Measurements from ENCODE around the gene TAF9.

DNA sequence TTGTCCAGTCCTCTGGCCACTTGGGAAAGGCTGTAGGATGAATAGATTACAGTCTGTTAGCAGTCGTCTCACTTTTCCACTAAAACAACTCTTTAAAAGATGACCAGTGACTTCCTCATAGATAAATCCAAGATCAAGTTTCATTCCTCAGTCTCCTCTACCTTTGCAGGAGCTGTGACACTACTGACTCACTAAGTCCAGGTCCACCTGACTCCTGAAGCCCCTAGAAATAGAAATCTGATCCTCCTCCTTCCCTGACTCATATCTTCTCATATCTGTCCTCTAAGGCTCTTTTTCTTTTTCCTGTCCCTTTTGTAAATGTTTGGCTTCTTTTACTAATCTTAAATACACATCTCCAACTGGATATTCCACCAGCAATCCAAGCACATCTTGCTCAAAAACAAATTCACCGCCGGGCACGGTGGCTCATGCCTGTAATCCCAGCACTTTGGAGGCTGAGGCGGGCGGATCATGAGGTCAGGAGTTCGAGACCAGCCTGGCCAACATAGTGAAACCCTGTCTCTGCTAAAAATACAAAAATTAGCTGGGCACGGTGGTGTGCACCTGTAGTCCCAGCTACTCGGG, 39.3 kb downstream of the TAF9 start:
- TF ChIP-seq CTCF (IDR thresholded peaks at IDR 0.05) = no peak
- TF ChIP-seq POLR2A (IDR thresholded peaks at IDR 0.05) = no peak

Data from right lobe of liver (tissue), 4 donors.